Smooth muscle cell of the brain vasculature (primary cell): ENCODE data around the gene IVD.

ENCODE experiments used
- DNase-seq: peaks from one replicate; pipeline ENCODE4 v3.0.0-alpha.2; 2012; ENCODE audit warnings: low read depth, low spot score

Gene IVD

DNA sequence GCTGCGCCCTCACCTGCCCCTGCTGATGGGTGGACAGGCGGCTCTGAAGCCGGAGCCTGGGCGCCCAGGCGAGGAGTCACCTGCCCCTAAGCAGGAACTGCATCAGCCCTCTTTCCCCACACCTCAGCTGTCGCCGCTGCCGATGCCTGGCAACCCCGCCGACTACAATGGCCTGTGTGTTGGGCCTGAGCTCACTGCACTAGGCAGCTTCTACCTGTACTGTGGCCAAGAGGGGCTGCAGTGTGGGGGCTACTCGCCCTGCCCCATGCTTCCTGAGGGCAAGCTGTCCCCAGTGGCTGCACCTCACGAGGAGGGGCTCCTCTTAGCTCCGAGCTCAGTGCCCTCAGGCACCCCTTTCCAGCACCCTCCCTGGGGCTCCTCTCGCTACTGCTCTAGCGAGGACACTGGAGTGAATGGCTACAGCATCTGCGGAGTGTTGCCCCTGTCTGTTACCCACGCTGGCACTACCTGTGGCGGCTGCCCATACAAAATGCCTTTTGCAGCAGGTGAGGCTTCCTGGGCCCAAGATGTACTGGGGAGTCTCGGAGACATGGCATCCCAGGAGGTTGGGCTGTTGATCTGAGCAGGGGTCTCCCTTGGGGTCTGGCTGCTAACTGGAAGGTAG lies 53.9 kb downstream of the IVD start:
- DNase-seq = no peak

GRCh38 chr15:40460404-40460803 lies 54.8 kb downstream of the IVD start:
- no peak for DNase-seq

DNA sequence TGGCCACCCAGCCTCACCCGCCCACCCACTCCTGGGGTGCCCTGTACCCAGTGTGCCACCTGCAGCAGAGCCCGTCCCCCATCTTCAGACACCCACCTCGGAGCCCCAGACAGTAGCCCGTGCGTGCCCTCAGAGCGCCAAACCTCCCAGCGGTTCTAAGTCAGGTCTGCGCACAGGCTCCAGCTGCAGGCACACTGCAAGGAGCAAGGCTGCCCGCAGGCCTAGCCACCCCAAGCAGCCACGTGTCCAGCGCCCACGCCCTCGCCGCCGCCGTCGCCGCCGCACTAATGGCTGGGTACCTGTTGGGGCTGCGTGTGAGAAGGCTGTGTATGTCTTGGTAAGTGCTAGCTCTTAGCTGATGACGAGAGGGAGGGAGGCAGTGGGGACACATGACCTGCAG lies 56.4 kb downstream of the IVD start:
- DNase-seq = no peak

- no peak for DNase-seq
Measured at GRCh38 chr15:40463279-40463678, 57.7 kb downstream of the IVD start.

DNA sequence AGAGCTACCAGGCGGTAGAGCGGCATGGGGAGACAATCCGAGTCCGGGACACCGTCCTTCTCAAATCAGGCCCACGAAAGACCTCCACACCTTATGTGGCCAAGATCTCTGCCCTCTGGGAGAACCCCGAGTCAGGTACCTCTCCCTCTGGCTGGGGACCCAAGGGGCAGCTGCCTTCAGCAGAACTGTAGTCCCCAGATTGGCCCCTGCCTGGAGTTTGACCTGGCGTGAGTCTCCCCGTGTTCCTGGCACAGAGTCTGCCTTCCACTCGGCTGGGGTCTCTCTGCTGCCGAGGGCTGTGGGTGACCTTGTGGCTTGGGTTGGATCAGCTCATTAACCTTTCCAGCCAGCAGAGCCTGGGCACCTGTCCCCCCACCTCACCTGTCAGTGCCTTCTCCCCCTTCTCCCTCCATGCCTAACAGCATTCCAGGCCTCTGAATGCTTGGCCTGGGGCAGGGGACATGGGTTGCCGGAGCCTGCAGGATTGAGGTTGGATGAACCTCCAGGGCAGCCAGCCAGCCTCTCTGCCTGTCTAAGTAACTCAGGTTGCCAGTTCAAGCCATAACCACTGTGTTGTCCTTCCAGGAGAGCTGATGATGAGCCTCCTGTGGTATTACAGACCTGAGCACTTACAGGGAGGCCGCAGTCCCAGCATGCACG lies 58.4 kb downstream of the IVD start:
- no peak for DNase-seq

DNA sequence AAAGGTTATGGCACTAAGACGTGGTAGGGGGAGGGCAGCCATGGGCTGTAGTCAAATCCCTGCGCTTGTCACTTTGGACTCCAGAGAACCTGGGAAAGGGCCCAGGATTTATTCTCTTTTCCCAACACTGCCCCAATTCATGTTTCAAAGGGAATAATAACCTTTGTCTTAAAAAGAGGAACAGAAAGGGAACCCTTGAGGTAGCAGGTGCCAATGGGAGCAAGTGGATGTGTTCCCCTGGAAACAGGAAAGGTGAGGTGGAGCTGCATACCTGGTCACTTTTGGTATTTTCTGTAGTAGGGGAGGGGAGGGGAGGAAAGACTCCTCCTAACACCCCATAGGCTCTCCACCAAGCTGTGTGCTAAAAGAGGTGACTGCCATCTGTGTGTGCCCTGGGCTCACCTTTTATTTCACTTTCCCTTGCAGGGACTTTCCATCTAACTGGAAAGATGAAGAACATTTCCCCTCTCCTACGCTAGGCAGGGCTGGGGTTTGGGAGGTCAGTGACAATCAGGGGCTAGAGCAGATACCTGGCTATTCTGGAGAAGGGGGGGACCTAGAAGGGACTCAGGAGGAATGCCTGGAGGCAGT lies 59.1 kb downstream of the IVD start:
- DNase-seq = no peak

DNA sequence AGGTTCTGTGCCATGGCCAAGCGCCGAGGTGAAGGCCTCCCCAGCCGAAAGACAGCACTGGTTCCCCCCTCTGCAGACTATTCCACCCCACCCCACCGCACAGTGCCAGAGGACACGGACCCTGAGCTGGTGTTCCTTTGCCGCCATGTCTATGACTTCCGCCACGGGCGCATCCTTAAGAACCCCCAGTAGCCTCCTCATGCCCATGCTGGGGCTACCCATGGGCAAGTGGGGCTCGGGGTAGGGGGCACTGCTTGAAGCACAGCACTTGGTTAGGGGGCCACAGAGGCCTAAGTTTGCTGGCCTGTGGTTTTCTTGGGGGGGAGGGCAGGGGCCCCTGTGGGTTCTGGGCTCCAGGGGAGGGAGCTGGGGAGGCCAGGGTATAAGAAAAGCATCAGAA lies 60.3 kb downstream of the IVD start:
- no peak for DNase-seq

DNA sequence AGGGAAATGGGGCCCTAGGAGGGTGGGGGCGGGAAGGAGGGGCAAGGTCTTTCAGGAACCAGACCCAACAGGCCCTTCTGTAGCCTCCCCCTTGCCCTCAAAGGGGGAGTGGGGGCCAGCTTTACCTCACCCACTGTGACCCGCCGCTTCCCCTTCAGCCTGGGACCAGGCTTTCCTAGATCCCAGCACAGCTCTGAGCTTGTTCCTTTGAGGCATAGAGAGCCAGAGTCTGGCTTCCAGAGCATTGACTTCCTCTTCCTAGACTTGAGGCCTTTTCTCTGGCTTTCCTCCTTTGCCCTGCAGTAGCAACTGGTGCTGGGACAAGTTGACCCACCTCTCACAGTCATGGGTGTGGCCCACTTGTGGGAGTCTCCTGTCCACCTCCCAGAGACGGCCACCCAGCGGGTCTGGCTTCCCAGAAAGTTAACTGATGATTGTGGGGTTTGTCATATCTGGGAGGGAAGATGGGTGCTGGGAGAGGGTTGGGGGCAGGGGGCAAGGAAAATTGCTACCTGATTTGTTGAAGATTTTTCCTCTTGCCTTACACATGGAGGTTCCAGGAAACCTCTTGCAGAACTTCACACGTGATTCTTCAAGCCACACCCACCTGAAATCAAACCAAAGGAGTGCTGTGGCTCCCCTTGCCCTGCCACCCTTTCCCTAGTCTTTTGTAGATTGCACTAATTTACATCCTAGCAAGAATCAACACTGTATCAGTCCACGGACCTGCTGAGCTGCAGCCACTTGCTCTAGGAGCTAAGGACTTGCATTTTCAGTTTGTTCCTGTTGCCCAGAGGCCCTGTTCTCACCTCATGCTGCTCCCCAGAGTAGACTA lies 61.0 kb downstream of the IVD start:
- no peak for DNase-seq

DNA sequence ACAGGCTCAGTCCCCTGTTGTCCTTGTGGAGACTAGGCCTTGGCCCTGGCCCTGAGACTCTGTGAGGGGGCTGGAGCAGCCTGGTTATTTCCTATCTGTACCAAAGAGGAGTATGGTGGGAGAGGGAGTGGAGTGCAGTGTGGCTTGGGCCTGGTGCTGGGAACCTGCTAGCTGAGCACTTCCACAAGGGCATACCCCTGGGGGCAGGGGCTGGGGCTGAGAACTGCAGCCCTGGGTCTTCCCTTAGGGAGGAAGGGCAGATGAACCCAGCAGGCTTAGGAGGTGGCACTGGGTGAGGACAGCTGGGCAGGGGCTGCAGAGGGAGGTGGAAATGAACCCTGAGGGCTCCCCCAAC lies 61.6 kb downstream of the IVD start:
- DNase-seq = no peak

DNA sequence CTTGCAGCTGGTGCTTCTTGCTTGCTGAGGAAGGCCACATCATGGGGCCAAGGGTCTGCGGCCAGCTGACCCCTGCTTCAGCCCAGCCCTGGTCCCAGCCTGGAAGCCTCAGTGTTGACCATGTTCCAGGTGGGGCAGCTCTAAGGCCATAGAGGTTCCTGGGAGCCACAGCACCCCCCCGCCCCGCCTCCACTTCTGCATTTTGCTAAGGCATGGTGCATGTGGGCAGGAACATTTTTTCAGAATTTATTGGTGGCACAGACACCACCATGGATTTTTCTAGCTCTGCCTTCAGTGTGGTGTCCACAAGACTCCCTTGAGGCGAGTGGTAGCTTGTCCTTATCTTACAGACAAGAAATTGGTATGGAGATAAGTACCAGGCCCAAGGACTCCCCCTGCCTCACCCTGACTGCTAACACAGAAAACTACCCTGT lies 63.3 kb downstream of the IVD start:
- DNase-seq = no peak

DNA sequence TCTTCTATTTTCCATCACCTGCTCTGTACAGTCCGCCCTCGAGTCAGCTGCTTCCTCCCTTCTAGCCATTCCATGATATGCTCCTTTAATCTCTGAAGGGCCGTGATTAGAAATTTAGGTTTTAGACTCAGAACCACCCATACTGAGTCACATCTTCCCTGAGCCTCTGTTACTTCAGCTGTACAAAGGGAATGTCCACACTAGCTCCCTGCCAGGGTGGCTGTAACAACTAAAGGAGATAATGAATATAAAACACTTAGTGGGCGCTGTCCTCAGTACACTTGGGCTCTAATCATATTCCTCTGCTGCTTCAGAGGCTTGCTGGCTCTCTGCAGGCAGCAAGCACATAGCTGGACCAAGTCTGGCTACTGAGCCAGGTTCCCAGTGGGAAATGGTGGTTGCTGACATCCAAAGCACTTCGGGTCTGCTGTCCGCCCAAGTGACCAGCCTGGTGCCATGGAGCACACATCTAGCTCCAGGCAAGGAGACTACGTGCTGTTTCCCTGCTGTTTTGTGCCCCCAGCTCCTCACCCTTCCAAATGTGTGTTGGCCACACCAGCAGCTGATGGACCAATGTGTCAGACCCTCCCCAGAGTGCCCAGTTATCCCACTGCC lies 64.3 kb downstream of the IVD start:
- no peak for DNase-seq

GRCh38 chr15:40470423-40471104 lies 65.0 kb downstream of the IVD start, which contains the start of gene CHST14:
TSS of gene CHST14 (plus strand) at chr15:40470984. CDS start at chr15:40471214, 230 bp downstream.
- no peak for DNase-seq
